Left lobe of liver (tissue), 2 donors: ENCODE measurements around the gene SMYD2. TPM values are rescaled to one million over a fixed set of nuclear protein-coding genes. Genes with fewer than 3 reads are reported as not detected.

Experiments
- ATAC-seq: fragments of 200-7000 bp; cut with Tn5 transposase; one replicate; pipeline ENCODE4 v1.9.1; 2020; ENCODE audit warnings: mild to moderate bottlenecking, moderate library complexity
- DNase-seq: peaks from one replicate; pipeline ENCODE4 v3.0.0-alpha.2; 2020; ENCODE audit warnings: low spot score
- total RNA-seq: library from RNA; stranded (reverse); gene quantifications from one replicate; pipeline ENCODE4 v1.2.1, GENCODE V29; 2021
- donor health status: DM: no; HTN: no; CAD: no; lungs with moderate emphysema.
- donor health status: DM: no; HTN: yes; CAD: no.

SMYD2 gene
- total RNA-seq, 1 donor from 2014 or later: 20.6 TPM

GRCh38 chr1:214384373-214385079, 103.6 kb downstream of the SMYD2 start:
- ATAC-seq (no peak), DNase-seq (no peak)

GRCh38 chr1:214385428-214385827, 104.5 kb downstream of the SMYD2 start:
- no peak for DNase-seq
- no peak for ATAC-seq

- ATAC-seq: no peak
- no peak for DNase-seq
Measured at GRCh38 chr1:214386333-214386732, 105.4 kb downstream of the SMYD2 start.
